Activated CD4-positive, alpha-beta T cell treated with anti-CD3 and anti-CD28 coated beads for 24 hours (primary cell): ENCODE measurements around the gene EXOC4.
A peak's percentile ranks its signal among the peaks of the same experiment; 100 is the strongest.
"Not testable (repeated sequence)": the region's sequence is repeated elsewhere in the genome, so short reads cannot be mapped to it uniquely, and the experiment has no call there.

Source experiments
- DNase-seq, 2 donors: peaks; one replicate each; pipeline ENCODE4 v3.0.0-alpha.2; 2020; ENCODE audit warnings: low read depth in 2 of 2

EXOC4 gene

DNA sequence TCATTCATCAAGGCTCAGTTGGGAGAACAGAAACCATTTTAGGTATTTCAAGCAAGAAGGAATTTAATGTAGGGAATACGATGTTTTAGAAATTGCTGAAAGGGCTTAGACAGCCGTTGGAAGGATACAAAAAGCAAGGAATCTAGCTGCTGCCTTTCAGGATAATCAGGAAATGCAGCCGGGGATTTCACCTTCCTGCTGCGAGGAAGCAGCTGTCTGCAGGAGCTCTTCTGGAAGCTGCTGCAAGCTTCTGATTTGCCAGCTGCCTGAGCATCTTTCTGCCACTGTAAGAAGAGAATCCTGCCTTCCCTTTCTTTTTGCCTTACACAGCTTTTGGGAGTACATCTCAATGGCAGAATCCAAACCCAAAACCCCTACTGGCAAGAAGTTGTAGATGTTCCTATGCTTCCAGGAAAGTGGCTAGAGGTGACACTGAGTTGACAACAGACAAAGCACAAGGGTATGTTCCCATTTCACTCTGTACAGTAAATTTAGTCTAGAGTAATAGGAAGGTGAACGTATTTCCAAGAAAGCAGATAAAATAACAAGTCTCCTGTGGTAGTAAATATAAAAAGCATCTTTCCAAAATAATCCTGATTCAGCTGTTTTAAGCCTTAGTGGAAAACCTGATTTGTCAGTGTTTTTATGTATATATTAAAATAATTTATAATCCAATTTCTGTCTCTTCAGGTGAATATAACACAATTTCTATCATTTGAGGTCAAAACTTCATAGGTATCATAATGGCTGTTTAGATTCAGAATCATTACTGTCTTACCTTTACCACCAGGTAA, 725.8 kb downstream of the EXOC4 start:
- DNase-seq, result no peak

DNA sequence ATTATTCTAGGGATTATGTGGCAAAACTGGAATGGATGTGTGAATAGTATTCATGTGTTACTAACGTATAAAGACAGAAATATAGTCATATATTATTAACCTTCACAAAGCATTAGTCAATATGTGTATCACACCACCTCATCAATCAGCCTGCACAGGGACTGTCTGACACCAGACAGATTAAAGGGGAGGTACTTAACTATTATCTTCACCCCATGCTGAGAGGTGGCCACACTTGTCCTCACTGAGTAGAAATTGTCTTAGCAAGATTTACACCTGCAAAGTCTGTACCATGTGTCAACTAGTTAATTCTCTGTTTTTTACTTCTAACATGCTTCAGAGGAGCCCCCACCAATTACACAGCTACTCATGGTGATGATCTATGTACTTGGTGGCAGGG, 727.9 kb downstream of the EXOC4 start:
- no peak for DNase-seq

DNA sequence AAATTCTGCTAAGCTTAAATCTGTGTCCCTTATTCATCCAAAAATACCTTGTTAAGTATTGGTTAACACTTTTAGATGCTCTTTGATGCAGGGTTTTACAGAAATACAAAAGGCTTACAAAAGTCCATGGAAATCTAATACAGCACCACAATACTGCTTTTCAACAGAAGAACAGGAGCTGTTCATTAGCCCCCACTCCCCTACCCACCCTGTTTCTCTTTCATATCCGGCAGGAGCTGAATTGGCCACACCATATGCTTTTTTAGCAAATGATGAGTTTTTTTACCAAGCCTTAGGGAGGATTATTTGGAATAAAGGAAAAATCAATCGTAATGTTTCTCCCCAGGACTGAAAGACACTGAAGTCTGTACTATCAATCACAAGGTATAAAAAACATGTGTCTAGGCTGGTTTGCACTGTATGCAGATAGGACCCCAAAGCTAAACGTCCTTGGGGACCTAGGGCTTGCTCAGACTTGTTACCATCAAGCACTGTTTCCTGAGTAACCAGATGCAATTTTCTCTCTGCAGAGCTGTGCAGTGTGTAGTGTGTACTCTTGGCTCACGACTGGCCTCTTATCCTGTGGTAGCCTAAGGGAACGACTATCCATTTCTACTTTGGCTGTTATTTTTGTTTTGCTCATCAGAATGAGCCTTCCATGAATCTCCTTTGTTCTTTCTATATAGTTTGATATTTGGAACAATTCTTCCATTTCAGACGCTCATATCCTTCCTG, 731.0 kb downstream of the EXOC4 start:
- no peak for DNase-seq

DNA sequence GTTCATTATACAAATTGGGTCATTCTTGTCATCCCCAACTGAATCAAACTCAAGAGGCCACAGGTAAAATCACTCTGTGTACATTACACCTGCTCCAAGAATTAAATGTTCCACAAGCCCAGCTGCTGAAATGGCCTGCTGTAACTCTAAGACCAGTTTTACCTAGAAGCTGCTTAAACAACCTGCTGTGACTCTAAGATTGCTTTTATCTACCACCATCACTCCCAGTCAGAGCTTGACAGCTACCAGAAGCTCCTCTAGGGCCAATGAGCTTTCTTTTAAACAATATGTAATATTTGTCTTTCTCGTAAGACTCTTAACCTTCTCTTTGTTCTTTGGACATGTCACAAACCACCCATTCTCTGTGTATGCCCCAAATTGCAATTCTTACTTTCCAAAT, 732.4 kb downstream of the EXOC4 start:
- no peak for DNase-seq

DNA sequence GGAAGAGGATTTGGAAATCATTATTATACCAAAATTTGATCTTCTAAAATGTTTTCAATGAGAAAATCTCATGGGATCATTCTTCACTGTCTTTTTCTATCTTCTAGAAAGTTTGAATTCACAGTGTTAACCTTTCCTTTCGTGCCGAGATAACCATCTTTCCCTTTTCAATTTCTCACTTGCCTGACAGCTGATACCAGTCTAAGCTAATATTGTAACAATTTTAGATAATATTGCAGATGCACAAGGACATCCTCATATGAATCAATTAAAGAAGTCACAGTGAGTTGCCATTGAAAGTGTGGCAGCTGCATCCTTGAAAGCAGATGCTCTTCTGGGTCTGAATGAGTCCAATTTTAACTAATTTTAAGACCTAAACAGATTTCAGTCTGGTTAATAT, 734.7 kb downstream of the EXOC4 start:
- no peak for DNase-seq

DNA sequence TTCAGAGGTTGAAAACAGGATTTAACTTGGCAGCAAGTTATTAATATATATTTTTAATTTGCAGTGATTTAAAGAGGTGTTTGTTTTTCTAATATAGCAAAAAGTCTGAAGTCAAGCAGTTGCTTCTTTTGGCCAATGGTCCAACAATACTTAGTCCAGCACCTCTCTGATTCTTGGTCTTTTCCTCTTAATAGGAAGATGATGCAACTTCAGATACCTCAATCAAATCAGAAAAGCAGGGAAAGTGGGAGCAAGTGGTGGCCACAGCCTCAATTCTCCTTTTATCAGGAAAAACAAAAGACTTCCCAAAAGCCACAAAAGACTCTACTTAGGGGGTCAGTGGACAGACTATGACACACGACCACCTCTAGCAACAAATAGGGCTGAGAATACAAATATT, 740.7 kb downstream of the EXOC4 start:
- DNase-seq, result no peak

DNA sequence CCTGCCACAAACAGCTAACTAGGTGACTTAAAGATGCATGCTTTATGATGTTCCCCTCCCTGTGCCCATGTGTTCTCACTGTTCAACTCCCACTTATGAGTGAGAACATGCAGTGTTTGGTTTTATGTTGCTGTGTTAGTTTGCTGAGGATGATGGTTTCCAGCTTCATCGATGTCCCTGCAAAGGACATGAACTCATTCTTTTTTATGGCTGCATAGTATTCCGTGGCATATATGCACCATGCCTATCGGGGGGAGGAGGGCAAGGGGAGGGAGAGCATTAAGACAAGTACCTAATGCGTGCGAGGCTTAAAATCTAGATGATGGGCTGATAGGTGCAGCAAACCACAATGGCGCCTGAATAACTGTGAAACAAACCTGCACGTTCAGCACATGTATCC, 741.2 kb downstream of the EXOC4 start:
- DNase-seq, result not testable (repeated sequence)

DNA sequence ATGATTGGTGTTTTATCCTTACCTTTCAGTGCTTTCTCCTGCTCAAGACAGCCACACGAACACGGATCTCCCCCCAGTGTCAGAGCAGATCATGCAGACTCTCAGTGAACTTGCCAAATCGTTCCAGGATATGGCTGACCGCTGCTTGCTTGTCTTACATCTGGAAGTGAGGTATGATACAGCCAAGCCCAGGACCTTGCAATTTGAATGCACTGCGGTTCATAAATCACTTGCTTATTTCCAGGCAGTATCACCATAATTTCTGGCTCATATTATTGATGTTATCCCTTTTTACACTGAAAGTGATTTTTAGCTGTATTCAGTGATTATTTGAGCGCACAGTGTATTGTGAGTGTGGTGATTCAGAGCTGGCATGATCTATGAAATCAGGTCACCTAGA, 744.6 kb downstream of the EXOC4 start:
- no peak for DNase-seq

DNA sequence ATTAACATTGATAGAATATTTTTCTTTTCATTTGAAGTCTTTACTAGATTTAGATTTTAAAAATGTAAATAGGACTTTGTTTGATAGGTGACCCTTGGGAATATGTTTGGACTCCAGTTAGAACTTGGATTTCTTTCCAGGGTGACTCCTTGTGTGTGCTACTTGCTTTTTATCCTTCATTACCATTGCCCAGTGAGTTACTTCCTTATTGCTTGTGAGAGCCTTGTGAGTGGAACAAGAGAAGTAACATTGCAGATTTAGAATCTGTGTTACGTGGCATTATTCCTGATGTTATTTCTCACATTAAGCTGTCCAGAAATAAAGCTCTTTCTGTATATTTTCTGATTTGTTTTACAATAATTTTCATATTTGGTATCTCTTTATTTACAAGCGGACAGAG, 746.3 kb downstream of the EXOC4 start:
- DNase-seq, result no peak

DNA sequence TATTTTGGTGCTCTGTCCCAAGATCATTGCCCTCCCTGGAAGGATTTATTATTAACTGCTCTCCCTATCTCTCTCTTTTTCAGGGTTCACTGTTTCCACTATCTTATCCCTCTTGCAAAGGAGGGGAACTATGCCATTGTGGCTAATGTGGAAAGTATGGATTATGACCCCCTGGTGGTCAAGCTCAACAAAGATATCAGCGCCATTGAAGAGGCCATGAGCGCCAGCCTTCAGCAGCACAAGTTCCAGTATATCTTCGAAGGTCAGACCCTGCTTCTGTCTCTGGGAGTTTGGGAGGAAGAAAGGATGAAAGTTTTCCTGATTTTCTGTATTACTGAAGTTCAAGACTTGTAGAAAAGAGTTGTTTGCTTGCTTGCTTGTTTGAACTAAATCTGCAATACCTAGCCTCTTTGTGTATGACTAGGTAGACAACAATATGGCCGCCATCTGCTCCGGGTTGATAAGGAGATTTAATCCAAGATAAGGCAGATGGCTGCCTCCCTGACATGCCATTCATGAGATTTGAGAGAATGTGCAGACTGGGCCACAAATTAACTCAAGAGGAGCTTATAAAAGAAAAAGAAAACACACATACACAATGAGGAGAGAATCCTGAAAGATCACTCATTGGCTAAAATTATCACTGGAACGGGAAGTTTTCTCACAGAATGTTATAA, 752.1 kb downstream of the EXOC4 start:
- DNase-seq, result no peak

DNA sequence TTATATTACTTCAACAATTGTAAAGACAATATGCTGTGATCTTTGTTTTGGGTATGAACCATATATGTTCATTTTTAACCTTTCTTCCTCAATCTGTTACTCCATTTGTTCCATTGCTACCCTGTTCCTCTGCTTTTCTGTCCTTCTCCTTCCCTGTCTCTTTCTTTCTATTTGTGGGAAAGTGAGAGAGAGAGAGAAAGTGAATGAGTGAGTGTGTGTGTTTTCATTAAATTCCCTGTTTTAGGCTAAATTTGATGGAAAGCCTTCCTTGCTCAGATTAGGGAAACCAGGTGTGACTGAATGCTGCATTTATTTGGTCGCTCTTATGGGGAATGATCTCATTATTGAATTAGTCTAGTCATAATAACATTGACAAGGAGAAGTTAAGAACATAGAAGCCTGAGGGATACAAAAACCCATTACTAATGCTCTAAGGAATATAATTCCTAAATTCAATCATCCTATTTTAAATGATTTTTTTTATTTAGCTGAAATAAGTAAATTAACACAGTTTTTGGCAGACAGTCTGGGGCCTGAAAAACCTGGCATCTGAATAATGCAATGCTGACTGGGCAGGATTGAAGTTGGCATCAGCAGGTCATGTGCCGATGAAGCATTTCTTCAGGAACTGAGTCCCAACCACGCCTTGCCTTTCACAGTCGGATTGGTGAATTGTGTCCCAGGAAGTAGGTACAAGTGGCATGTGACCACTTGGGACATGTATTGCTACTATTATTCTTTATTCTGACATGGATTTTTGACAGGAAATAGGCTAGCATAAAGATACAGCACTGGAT, 756.6 kb downstream of the EXOC4 start:
- no peak for DNase-seq

DNA sequence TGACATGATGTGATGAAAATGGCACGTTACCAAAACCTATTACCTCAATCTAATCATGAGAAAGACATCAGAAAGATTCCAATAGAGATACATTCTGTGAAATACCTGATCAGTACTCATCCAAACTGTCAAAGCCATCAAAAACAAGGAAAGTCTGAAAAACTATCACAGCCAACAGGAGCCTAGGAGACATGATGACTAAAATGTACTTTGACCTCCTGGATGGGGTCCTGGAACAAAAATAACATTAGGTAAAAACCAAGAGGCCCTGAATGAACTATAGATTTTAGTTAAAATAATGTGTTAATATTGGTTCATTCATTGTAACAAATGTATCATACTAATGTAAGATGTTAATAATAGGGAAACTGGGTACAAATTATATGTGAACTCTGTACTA, 760.4 kb downstream of the EXOC4 start:
- no peak for DNase-seq

DNA sequence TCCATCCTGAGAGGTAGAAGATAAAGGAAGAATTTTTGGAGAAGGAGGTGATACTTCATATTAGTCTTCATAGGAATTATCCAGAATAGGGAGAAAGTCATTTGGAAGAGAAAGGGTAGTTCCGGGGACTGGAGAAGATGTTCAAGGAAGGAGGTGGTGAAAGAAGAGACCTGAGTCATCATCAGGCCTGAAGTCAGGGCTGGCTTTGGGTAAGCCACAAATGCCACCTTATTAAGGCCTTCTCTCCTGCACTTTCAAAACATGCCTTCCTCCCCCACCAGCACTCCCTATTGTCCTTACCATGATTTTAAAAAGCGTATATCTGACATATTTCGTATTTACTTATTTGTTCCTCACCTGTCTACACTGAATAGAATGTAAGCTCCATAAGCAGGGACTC, 762.1 kb downstream of the EXOC4 start:
- no peak for DNase-seq

DNA sequence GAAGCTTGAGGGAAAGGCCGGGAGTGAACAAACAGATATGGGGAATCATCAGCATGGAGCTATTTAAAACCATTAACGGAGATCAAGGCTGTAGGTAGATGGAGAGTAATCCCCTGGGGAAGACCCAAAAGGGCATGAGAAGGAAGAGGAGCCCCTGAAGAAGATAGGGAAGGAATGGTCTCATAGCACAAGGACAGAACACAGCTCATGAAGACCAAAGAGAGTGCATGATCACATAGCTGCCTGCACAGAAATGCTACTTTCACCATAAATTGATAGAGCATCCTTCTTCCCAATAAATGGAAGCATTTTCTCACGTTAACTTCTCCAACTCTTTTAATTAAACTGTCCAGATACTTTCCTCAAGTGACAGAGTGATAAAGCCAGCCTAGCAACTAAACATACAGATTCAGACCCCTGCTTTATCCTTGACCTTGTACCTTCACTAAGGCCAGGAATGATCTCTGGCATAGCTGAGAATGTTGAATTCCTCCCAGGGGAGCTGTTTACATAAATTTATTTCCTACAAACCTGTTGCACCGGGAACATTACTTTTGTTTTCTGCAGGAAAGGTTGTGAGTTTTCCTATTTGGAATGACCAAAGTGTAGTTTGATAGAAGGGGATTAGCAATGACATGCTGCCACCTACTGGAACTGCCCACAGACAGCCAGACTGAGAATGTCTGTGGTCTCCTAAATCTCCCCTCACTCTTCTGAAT, 763.5 kb downstream of the EXOC4 start:
- peak in 1 of 2 donors; percentile 1 for DNase-seq

DNA sequence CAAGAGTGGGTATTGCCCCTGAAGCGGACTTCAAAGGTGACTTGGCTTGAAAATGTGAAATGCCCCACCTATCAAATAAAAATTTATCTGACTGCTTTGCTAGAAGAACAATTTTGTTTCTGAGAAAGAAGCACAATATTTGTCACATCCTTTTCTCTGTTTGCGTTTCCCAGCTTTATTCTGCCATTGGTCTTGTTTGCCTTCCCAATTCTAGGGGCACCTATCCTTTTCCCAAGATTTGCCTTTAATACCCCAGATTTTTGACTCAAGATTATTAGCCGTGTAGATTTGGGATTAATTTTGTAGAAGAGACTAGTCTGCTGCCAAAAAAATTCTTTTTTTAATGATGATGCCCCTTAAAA, 764.0 kb downstream of the EXOC4 start:
- DNase-seq, result no peak

DNA sequence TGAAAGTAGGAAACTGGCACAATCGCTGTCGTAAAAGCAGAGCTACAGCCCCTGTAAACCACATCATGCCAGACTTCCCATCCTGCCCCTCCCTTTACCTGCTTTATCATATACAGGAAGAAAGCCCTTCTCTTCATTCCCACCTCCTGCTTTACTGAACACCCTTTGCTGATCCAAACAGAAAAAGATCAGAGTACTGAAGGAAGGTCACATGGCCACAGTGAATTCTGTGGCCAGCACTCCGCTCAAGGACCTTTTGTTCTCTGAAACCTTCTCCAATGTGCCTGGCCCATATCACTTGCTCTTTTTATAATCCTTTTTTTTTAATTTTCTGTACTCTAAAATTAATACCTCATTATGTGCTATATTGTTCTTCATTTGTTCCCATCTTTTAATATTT, 765.4 kb downstream of the EXOC4 start:
- no peak for DNase-seq

DNA sequence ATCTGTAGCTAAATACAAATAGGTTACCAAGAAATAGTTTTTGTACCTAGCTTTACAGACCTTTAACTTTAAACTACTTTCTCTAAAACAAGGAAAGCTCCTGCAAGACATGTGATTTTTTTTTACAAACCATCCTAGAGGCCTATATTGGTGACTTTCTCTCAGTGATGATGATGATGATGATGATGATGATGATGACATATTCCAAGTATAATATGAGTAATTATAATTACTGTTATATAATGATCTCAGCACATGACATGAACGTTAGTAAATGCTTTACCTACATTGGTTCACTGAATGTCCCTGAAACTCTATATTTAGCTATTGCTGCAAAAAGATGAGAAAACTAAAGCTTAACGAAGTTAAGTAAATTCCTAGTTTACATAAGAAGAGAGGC, 766.4 kb downstream of the EXOC4 start:
- no peak for DNase-seq

DNA sequence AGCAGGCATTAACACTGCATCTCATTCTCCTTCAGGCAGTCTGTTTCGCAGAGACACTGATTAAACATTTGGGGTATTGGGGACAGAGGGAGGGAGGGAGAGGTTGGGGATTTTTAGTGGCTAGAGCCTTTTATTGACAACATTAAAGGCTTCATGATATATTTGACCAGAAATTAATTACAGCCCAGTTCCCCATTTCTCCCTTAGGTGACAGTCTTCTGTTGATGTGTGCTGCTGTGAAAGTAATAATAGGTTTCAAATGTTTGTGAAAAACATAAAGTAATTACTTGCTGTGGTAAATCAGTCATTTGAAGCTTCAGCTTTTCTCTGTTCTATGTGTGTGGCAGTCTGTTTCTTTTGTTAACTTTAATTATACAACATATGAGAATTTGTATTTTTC, 769.0 kb downstream of the EXOC4 start:
- DNase-seq, result no peak

DNA sequence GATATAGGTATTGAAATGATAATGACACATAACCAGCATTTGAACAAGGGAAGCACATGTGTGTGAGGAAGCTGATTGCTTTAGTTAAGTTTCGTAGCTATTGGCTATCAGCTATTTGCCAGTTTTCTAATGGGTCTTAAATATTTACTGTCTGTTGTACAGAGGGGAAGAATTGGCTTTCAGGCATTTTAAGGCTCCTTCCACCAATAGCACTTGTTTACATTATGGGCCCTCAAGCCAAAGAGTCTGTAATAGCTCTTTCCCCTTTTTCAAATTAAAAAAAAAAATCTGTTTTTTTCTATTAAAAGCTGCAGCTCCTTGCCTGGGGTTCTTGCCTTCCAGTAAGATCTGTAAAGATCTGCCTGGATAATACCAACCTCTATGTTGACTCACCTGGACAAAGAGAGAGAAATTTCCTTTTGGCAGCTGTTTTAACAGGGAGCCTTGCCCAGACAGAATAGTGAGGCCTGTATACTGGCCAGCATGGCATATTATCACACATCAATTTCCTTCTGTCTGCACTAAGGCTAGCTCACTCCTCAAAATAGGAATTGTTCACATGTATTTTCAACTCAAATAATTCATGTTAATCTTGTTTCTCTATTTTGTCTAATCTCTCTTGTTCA, 769.5 kb downstream of the EXOC4 start:
- no peak for DNase-seq

DNA sequence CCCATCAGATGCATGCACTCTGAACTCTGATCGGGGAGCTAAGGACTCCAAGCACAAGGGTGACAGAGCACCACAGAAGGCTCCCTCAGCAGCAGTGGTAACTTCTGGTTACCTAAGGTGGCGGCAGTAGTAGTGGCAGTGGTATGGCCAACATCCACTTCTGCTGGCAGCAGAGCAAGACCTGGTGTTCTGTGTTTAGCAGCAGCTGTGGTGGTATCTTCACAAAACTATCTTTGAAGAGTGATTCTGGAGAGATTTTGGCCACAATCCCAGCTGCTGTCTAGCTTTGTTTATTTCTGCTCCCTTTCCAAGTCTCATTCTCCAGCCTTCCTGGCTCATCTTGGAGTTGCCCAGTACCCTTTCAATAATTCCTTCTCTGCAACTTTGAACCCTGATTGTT, 771.9 kb downstream of the EXOC4 start:
- no peak for DNase-seq

DNA sequence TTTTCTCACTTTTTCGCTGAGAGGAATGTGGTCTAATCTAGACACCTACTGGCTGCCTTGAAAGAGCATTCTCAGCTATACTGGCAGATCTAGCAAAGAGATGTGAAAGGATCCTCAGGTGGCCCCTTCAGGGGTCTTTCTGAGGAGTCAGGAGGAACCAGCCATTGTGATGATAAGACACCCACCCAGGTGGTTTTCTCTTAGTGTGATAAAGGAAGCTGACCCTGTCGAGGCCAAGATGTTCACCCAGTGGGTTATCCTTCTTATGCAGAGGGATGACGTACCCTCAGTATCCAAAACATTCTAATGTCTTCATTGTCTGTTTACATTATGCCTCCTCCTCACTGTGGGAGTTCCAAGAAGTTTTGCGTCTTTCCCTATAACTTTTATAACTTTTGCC, 776.0 kb downstream of the EXOC4 start:
- no peak for DNase-seq
